GM18861 (cell line): ENCODE measurements around the gene ABCD1.
"Not testable (repeated sequence)": the region's sequence is repeated elsewhere in the genome, so short reads cannot be mapped to it uniquely, and the experiment has no call there.

Source experiments
- ATAC-seq: cut with Tn5 transposase; IDR thresholded peaks from one replicate; pipeline ENCODE4 v1.9.1; 2021; ENCODE audit not compliant: unreplicated experiment

Gene ABCD1

GRCh38 chrX:153733651-153734240 is 9.1 kb downstream of the ABCD1 start:
- ATAC-seq: no peak

GRCh38 chrX:153734871-153735270 is 10.2 kb downstream of the ABCD1 start:
- no peak for ATAC-seq

- ATAC-seq: no peak
Observed at GRCh38 chrX:153735274-153735673, 10.6 kb downstream of the ABCD1 start.

- ATAC-seq: no peak
Observed at GRCh38 chrX:153736071-153736820, 11.6 kb downstream of the ABCD1 start.

- no peak for ATAC-seq
Observed at GRCh38 chrX:153736871-153737441, 12.3 kb downstream of the ABCD1 start.

- no peak for ATAC-seq
Observed at GRCh38 chrX:153738056-153738605, 13.5 kb downstream of the ABCD1 start.

GRCh38 chrX:153739754-153740486 is 15.3 kb downstream of the ABCD1 start:
- ATAC-seq: no peak

GRCh38 chrX:153740631-153741222 is 16.1 kb downstream of the ABCD1 start:
- ATAC-seq: no peak

- ATAC-seq: no peak
Observed at GRCh38 chrX:153741446-153741845, 16.8 kb downstream of the ABCD1 start.

- not testable (repeated sequence) for ATAC-seq
Observed at GRCh38 chrX:153742111-153742510, 17.5 kb downstream of the ABCD1 start.

- not testable (repeated sequence) for ATAC-seq
Observed at GRCh38 chrX:153742796-153743467, 18.3 kb downstream of the ABCD1 start.

GRCh38 chrX:153743468-153744209 is 19.0 kb downstream of the ABCD1 start:
- not testable (repeated sequence) for ATAC-seq

GRCh38 chrX:153744210-153745066 is 19.8 kb downstream of the ABCD1 start:
- no peak for ATAC-seq

GRCh38 chrX:153745067-153745433 is 20.4 kb downstream of the ABCD1 start:
- not testable (repeated sequence) for ATAC-seq

- ATAC-seq: no peak
Observed at GRCh38 chrX:153746359-153746758, 21.7 kb downstream of the ABCD1 start.

- ATAC-seq: not testable (repeated sequence)
Observed at GRCh38 chrX:153746991-153747390, 22.3 kb downstream of the ABCD1 start.

GRCh38 chrX:153749017-153749416 is 24.4 kb downstream of the ABCD1 start:
- ATAC-seq: not testable (repeated sequence)

- ATAC-seq: no peak
Observed at GRCh38 chrX:153750127-153750774, 25.6 kb downstream of the ABCD1 start.
